Neural progenitor cell (in vitro differentiated cells): ENCODE measurements around the gene PRDM11. TPM values are rescaled to one million over a fixed set of nuclear protein-coding genes. Genes with fewer than 3 reads are reported as not detected.

Experiments
- DNase-seq: peaks from one replicate; pipeline ENCODE4 v3.0.0-alpha.2; 2016; ENCODE audit warnings: low spot score
- H2AFZ ChIP-seq: fragments of 200-600 bp; sonication (generic); replicated peaks from 2 replicates; pipeline ENCODE4 v1.6.1; 2016; ENCODE audit warnings: antibody characterized with exemption
- H3F3A ChIP-seq: fragments of 200-600 bp; sonication (generic); 2 replicates; pipeline ENCODE4 v1.6.1; 2016; ENCODE audit warnings: antibody characterized with exemption, low read depth
- H3K27ac ChIP-seq: fragments of 200-600 bp; sonication (generic); 2 replicates; pipeline ENCODE4 v1.5.1; 2016; ENCODE audit warnings: mild to moderate bottlenecking
- H3K27me3 ChIP-seq: fragments of 200-600 bp; sonication (generic); 2 replicates; pipeline ENCODE4 v1.6.1; 2016; ENCODE audit warnings: mild to moderate bottlenecking, moderate library complexity
- H3K36me3 ChIP-seq: fragments of 200-600 bp; sonication (generic); 2 replicates; pipeline ENCODE4 v1.5.1; 2016
- H3K4me1 ChIP-seq: fragments of 200-600 bp; sonication (generic); 2 replicates; pipeline ENCODE4 v1.6.1; 2016; ENCODE audit warnings: mixed run types
- H3K4me2 ChIP-seq: fragments of 200-600 bp; sonication (generic); 2 replicates; pipeline ENCODE4 v1.6.1; 2016
- H3K4me3 ChIP-seq: fragments of 200-600 bp; sonication (generic); 2 replicates; pipeline ENCODE4 v1.5.1; 2016
- H3K79me2 ChIP-seq: fragments of 200-600 bp; sonication (generic); 2 replicates; pipeline ENCODE4 v1.6.1; 2016; ENCODE audit warnings: low read depth
- H3K9ac ChIP-seq: fragments of 200-600 bp; sonication (generic); 2 replicates; pipeline ENCODE4 v1.6.1; 2016
- H3K9me3 ChIP-seq: fragments of 200-600 bp; sonication (generic); 2 replicates; pipeline ENCODE4 v1.5.1; 2016; ENCODE audit warnings: low read depth
- H4K20me1 ChIP-seq: fragments of 200-600 bp; sonication (generic); 2 replicates; pipeline ENCODE4 v1.6.1; 2016; ENCODE audit warnings: low read depth
- H3K27ac Mint-ChIP-seq: 3 replicates; pipeline ENCODE4 v1.8.0; 2021; ENCODE audit warnings: mixed read lengths
- H3K27me3 Mint-ChIP-seq: 2 replicates; pipeline ENCODE4 v1.8.0; 2022; ENCODE audit warnings: low read depth, mild to moderate bottlenecking, inconsistent platforms, moderate library complexity, mixed read lengths; ENCODE audit not compliant: insufficient read depth
- H3K36me3 Mint-ChIP-seq: 3 replicates; pipeline ENCODE4 v1.8.0; 2021; ENCODE audit warnings: mixed read lengths
- H3K4me1 Mint-ChIP-seq: 3 replicates; pipeline ENCODE4 v1.8.0; 2021; ENCODE audit warnings: mixed read lengths
- H3K4me3 Mint-ChIP-seq: 3 replicates; pipeline ENCODE4 v1.8.0; 2021; ENCODE audit warnings: mild to moderate bottlenecking, moderate library complexity, mixed read lengths
- H3K9me3 Mint-ChIP-seq: 3 replicates; pipeline ENCODE4 v1.8.0; 2020; ENCODE audit warnings: mixed read lengths
- EZH2 ChIP-seq: fragments of 200-600 bp; sonication (generic); IDR thresholded peaks from 2 replicates; pipeline ENCODE4 v1.6.1; 2017; ENCODE audit warnings: antibody characterized with exemption, mild to moderate bottlenecking, moderate library complexity
- EZH2phosphoT487 ChIP-seq: fragments of 200-600 bp; sonication (generic); IDR thresholded peaks from 2 replicates; pipeline ENCODE4 v1.6.1; 2017; ENCODE audit warnings: antibody characterized with exemption
- total RNA-seq: library from RNA; depleted of rRNA; stranded (reverse); fragments of >200 nt; gene quantifications from 2 replicates; pipeline ENCODE4 v1.2.3, GENCODE V29; 2015; ENCODE audit warnings: low replicate concordance
- TF ChIP-seq, protein P1 (sequence below): fragments of 200-600 bp; sonication (generic); IDR thresholded peaks from 2 replicates; pipeline ENCODE4 v1.5.1; 2017; ENCODE audit warnings: antibody characterized with exemption, mild to moderate bottlenecking

Gene PRDM11
- total RNA-seq, 1 donor from 2014 or later = 1.8 TPM

DNA sequence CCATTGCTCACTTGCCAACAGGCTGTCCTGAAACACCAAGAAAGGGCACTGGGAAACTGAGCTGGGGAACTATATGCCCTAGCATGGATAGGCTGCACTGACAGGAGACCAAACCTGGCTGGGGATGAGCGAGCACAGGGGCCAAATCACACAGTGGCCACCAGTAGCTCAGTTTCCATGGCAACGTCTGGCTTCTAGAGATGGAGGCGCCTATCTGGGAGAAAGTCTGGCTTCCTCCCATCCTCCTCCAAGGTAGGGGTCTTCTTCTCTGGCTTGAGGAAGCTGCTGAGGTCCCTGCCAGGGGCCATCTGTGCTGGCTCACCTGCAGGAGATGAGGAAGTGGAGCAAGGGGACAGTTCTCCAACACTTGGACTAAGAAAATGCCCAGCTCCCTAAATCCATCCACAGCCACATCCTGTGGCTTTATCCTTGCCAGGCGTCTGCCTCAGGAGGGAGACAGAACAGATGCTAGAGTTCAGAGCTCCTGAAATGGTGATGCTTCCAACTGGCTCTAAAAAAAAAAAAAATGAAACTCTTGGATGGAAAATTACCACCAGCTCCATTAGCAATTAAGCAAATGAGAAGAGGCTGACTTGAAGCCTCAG is 91.4 kb downstream of the PRDM11 start:
- Histone ChIP-seq H3K4me3 (no peak overlapping the region), H3K9ac (no peak overlapping the region), H3K36me3 (no peaks in the 10 kb centered on the region), H3K9me3 (no peaks in the 10 kb centered on the region), H3F3A (no peaks in the 10 kb centered on the region), H3K79me2 (no peaks in the 10 kb centered on the region), H3K4me2 (no peak overlapping the region), H3K27ac (no peak overlapping the region), H2AFZ (no peak overlapping the region), H3K27me3 (no peaks in the 10 kb centered on the region), H3K4me1 (no peaks in the 10 kb centered on the region), H4K20me1 (no peaks in the 10 kb centered on the region)
- H3K36me3 Mint-ChIP-seq = no peaks in the 10 kb centered on the region
- peak; percentile 55 for DNase-seq
- TF ChIP-seq EZH2 (no peak), EZH2phosphoT487 (no peak)
- TF ChIP-seq, protein P1, sequence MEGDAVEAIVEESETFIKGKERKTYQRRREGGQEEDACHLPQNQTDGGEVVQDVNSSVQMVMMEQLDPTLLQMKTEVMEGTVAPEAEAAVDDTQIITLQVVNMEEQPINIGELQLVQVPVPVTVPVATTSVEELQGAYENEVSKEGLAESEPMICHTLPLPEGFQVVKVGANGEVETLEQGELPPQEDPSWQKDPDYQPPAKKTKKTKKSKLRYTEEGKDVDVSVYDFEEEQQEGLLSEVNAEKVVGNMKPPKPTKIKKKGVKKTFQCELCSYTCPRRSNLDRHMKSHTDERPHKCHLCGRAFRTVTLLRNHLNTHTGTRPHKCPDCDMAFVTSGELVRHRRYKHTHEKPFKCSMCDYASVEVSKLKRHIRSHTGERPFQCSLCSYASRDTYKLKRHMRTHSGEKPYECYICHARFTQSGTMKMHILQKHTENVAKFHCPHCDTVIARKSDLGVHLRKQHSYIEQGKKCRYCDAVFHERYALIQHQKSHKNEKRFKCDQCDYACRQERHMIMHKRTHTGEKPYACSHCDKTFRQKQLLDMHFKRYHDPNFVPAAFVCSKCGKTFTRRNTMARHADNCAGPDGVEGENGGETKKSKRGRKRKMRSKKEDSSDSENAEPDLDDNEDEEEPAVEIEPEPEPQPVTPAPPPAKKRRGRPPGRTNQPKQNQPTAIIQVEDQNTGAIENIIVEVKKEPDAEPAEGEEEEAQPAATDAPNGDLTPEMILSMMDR = no peak
- no peak overlapping the region for H3K4me3 Mint-ChIP-seq
- peaks cover 7% of the 10 kb centered on the region for H3K4me1 Mint-ChIP-seq
- no peak overlapping the region for H3K27ac Mint-ChIP-seq
- no peaks in the 10 kb centered on the region for H3K9me3 Mint-ChIP-seq
- peaks cover 9% of the 10 kb centered on the region for H3K27me3 Mint-ChIP-seq

DNA sequence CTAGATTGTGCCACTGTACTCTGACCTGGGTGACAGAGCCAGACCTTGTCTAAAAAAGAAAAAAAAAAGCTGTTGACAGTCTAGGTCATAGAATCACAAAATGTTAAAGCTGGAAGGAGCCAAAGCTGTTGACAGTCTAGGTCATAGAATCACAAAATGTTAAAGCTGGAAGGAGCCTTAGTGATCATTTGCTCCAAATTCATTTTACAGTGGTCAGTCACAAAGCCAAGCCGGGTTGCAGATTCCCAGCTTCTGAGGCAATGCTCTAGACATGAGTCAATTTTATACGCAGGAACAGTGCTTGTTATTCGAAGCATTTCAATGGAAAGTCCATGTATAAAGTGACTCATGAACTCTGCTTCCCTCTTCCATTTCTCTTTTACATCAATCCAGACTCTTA is 92.3 kb downstream of the PRDM11 start:
- Histone ChIP-seq H3K9me3 (no peaks in the 10 kb centered on the region), H3K4me3 (no peak overlapping the region), H3K27me3 (no peaks in the 10 kb centered on the region), H4K20me1 (no peaks in the 10 kb centered on the region), H3K4me2 (no peak overlapping the region), H3K9ac (no peak overlapping the region), H3K4me1 (no peaks in the 10 kb centered on the region), H3K36me3 (no peaks in the 10 kb centered on the region), H3K27ac (no peak overlapping the region), H2AFZ (no peak overlapping the region), H3F3A (no peaks in the 10 kb centered on the region), H3K79me2 (no peaks in the 10 kb centered on the region)
- no peaks in the 10 kb centered on the region for H3K36me3 Mint-ChIP-seq
- no peak overlapping the region for H3K4me3 Mint-ChIP-seq
- H3K27ac Mint-ChIP-seq = no peak overlapping the region
- H3K9me3 Mint-ChIP-seq = no peaks in the 10 kb centered on the region
- no peak for TF ChIP-seq EZH2phosphoT487
- TF ChIP-seq EZH2 = no peak
- TF ChIP-seq, protein P1 = no peak
- peaks cover 9% of the 10 kb centered on the region for H3K27me3 Mint-ChIP-seq
- DNase-seq = no peak
- peaks cover 7% of the 10 kb centered on the region for H3K4me1 Mint-ChIP-seq

DNA sequence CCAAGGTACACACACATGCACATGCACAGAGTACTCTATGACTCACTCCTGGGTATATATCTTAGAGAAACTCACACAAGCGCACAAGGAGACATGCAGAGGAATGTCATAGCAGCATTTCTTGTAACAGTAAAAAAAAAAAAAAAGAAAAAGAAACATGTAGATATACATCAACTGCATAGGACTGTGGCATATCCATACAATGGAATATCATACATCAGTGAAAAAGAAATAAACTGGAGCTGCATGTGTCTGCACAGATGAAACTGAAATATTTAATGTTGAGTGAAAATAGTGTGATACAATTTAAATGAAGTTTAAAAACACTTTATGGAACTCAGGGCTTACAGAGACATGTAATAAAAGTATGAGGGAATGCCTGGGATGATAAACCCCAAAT is 93.3 kb downstream of the PRDM11 start:
- no peaks in the 10 kb centered on the region for H3F3A ChIP-seq
- H3K27me3 Mint-ChIP-seq = peaks cover 9% of the 10 kb centered on the region
- H3K27me3 ChIP-seq = no peaks in the 10 kb centered on the region
- H3K4me3 ChIP-seq = no peak overlapping the region
- TF ChIP-seq, protein P1 = no peak
- TF ChIP-seq EZH2phosphoT487 = no peak
- no peak for TF ChIP-seq EZH2
- H3K9me3 ChIP-seq = no peaks in the 10 kb centered on the region
- H3K36me3 ChIP-seq = no peaks in the 10 kb centered on the region
- H3K27ac Mint-ChIP-seq = no peak overlapping the region
- no peaks in the 10 kb centered on the region for H3K9me3 Mint-ChIP-seq
- H3K79me2 ChIP-seq = no peaks in the 10 kb centered on the region
- H3K27ac ChIP-seq = no peak overlapping the region
- no peaks in the 10 kb centered on the region for H3K4me1 ChIP-seq
- H3K36me3 Mint-ChIP-seq = no peaks in the 10 kb centered on the region
- no peak for DNase-seq
- H3K4me1 Mint-ChIP-seq = peaks cover 7% of the 10 kb centered on the region
- no peaks in the 10 kb centered on the region for H4K20me1 ChIP-seq
- H3K4me2 ChIP-seq = no peak overlapping the region
- no peak overlapping the region for H2AFZ ChIP-seq
- no peak overlapping the region for H3K9ac ChIP-seq
- no peak overlapping the region for H3K4me3 Mint-ChIP-seq
